Pancreas (tissue), 10 donors: ENCODE data around the gene ARL15. TPM values are rescaled to one million over a fixed set of nuclear protein-coding genes. Genes with fewer than 3 reads are reported as not detected.

ENCODE experiments used
- ATAC-seq, 4 donors: fragments of 200-7000 bp; cut with Tn5 transposase; one replicate each; pipeline versions ENCODE4 v1.8.0 to v1.9.1; 2020; ENCODE audit warnings: mild to moderate bottlenecking in 4 of 4, moderate library complexity in 4 of 4
- DNase-seq, 6 donors: peaks; one replicate each; pipeline ENCODE4 v3.0.0-alpha.2; 2020
- FAIRE-seq: peaks from 2 replicates; lab custom pipeline; 2012; peaks lifted over from hg19 to GRCh38; lab: Jason Lieb, UNC
- H3K27ac ChIP-seq, 4 donors: fragments of 200-600 bp; sonication (generic); 1 replicate in 3 of 4; 2 replicates in 1 of 4; pipeline versions ENCODE4 v1.5.0 to v1.8.0; 2020
- H3K27me3 ChIP-seq, 4 donors: fragments of 200-600 bp; one replicate each; pipeline ENCODE4 v1.8.0; 2021
- H3K36me3 ChIP-seq, 3 donors: fragments of 200-600 bp; sonication (generic) in 1 of 3; one replicate each; pipeline versions ENCODE4 v1.5.0 to v1.8.0; 2020 to 2021
- H3K4me1 ChIP-seq, 3 donors: fragments of 200-600 bp; one replicate each; pipeline ENCODE4 v1.8.0; 2021
- H3K4me3 ChIP-seq, 4 donors: fragments of 200-600 bp; sonication (generic) in 2 of 4; one replicate each; pipeline versions ENCODE4 v1.5.0 to v1.8.0; 2020 to 2021
- H3K9me3 ChIP-seq, 4 donors: fragments of 200-600 bp; one replicate each; pipeline ENCODE4 v1.8.0; 2021
- WGBS, 2 donors: extraction: QIAGEN DNeasy Blood & Tissue Kit; methylation state at CpG; one replicate each; pipeline ENCODE4 v1.1.7; 2013; 5-methylcytosine and 5-hydroxymethylcytosine counted together
- intact Hi-C, 3 donors: fragments of 100-400 bp; cut with DNase I; formaldehyde crosslinking; loops; one replicate each; pipeline versions ENCODE4 v1.11.1 to v1.14.2; 2022
- polyA plus RNA-seq, 2 donors: library from polyadenylated mRNA; stranded (reverse); fragments of 200-250 nt; gene quantifications; one replicate each; pipeline ENCODE4 v1.2.3, GENCODE V29; 2013
- total RNA-seq, 6 donors: library from RNA; stranded (reverse); fragmentation: NEBNext Ultra II Directional in 4 of 6; extraction: Animal tissue kit (Norgen Biotek cat#: 25700) in 4 of 6; gene quantifications; one replicate each; pipeline versions ENCODE4 v1.2.1 to v1.2.4, GENCODE V29; 2021 to 2023
- TF ChIP-seq, protein P1 (sequence below), 4 donors: fragments of 200-600 bp; sonication (generic) in 3 of 4; IDR thresholded peaks; one replicate each; pipeline versions ENCODE4 v1.5.0 to v1.8.0; 2021; ENCODE audit warnings: antibody characterized with exemption in 4 of 4
- donor health status: healthy with polysubstance abuse.
- donor health status: DM: no; HTN: no; CAD: no; lungs with moderate emphysema.
- donor health status: DM: no; HTN: no; CAD: no.
- donor health status: control.
- donor health status: control.
- donor health status: Bipolar disorder and iron deficiency.
- donor health status: DM: yes; HTN: yes; CAD: no.
- donor health status: DM: no; HTN: no; CAD: no.
- donor health status: DM: no; HTN: no; CAD: no.
- donor health status: DM: yes; HTN: yes; CAD: no.

The ARL15 gene
- total and polyA plus RNA-seq, 8 donors, result 3.9 to 14.0 (median 6.7) TPM

DNA sequence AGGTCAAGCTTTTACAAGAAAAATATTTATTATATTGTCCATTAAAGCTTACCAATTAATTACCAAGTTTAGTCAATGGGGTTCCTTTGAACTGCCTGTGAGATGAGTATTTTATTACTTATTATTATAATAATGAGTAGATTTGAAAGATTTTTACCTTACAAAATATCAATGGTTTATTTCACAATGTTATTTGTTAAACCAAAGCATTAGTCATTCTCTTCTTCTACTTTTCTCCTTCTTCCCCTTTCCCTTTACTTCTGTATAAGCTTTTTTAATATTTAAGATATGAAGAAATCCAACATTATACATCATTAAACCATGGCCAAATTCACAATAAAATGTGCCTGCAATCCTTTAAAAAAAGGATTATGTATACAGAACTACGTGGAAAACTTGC lies 369.5 kb downstream of the ARL15 start:
- Histone ChIP-seq H3K27me3 (no peaks in the 10 kb centered on the region), H3K4me3 (no peak overlapping the region), H3K36me3 (no peaks in the 10 kb centered on the region), H3K9me3 (no peaks in the 10 kb centered on the region), H3K27ac (no peak overlapping the region), H3K4me1 (no peaks in the 10 kb centered on the region)
- intact Hi-C loops, result no loop called here
- no peak for ATAC-seq
- no peak for DNase-seq
- WGBS, 2 donors, result 80 to 88% methylated on average over 1 of the region's 1 CpG
- no peak for FAIRE-seq
- TF ChIP-seq, protein P1, sequence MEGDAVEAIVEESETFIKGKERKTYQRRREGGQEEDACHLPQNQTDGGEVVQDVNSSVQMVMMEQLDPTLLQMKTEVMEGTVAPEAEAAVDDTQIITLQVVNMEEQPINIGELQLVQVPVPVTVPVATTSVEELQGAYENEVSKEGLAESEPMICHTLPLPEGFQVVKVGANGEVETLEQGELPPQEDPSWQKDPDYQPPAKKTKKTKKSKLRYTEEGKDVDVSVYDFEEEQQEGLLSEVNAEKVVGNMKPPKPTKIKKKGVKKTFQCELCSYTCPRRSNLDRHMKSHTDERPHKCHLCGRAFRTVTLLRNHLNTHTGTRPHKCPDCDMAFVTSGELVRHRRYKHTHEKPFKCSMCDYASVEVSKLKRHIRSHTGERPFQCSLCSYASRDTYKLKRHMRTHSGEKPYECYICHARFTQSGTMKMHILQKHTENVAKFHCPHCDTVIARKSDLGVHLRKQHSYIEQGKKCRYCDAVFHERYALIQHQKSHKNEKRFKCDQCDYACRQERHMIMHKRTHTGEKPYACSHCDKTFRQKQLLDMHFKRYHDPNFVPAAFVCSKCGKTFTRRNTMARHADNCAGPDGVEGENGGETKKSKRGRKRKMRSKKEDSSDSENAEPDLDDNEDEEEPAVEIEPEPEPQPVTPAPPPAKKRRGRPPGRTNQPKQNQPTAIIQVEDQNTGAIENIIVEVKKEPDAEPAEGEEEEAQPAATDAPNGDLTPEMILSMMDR (IDR thresholded peaks at IDR 0.05), result no peak

DNA sequence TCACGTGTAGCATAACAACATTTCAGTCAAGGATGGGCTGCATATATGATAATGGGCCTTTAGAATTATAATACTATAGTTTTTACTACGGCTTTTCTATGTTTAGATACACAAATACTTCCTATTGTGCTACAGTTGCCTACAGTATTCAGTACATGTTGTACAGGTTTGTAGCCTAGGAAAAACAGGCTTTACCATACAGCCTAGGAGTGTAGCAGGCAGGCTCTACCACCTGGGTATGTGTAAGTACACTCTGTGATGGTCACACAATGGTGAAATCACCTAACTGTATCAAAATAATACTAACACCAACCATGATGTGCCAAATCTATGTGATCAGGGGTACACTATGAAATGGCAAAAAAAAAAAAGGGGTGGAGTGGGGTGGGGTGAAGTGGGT lies 372.9 kb downstream of the ARL15 start:
- FAIRE-seq, result no peak
- no peak for ATAC-seq
- TF ChIP-seq, protein P1 (IDR thresholded peaks at IDR 0.05), result no peak
- Histone ChIP-seq H3K9me3 (no peaks in the 10 kb centered on the region), H3K27me3 (no peaks in the 10 kb centered on the region), H3K4me3 (no peak overlapping the region), H3K4me1 (no peaks in the 10 kb centered on the region), H3K36me3 (no peaks in the 10 kb centered on the region), H3K27ac (no peak overlapping the region)
- 87 to 90% methylated on average over 2 of the region's 2 CpGs for WGBS, 2 donors
- intact Hi-C loops, result no loop called here
- no peak for DNase-seq

DNA sequence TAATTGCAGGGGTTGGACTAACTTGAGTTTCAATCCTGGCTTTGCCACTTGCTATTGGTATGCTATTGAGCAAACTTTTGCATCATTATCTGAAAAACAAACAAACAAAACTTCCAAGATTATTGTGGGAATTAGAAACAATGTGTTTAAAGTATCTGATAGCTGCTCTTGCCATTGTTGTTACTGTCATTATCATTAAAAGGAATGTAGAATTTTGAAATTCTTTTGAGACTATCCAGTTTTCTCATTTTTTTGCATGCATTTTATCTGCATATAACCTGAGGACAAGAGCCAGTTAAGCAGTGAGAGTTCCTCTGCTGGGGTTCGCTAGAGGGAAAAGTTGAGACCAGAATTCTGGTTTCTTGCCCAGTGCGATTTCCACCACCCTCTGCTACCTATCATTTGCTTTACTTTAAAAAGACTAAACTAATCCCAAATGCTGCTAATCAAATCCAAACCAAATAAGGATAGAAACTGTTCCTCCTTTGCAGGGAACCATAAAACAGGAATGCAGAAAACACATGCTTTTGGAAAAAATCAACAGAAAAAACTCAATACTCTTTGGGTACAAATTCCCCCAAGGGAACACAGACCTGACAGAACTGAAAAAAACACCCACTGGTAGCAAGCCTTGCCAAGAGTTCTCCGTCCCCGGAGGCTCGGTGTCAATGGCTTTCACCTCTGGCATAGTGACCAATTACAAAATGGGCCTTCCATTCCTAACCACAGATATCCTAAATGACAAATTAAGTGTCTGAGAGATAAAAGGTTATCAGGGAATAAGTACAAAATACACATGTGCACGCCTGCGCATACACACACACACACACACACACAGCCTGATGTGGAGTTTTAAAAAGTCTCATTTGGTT lies 373.7 kb downstream of the ARL15 start:
- WGBS, 2 donors, result 75 to 78% methylated on average over 7 of the region's 7 CpGs
- intact Hi-C loops, result no loop called here
- FAIRE-seq, result no peak
- Histone ChIP-seq H3K27ac (no peak overlapping the region), H3K4me1 (no peaks in the 10 kb centered on the region), H3K36me3 (no peaks in the 10 kb centered on the region), H3K4me3 (no peak overlapping the region), H3K9me3 (no peaks in the 10 kb centered on the region), H3K27me3 (no peaks in the 10 kb centered on the region)
- ATAC-seq, result no peak
- no peak for DNase-seq
- TF ChIP-seq, protein P1 (IDR thresholded peaks at IDR 0.05), result no peak

DNA sequence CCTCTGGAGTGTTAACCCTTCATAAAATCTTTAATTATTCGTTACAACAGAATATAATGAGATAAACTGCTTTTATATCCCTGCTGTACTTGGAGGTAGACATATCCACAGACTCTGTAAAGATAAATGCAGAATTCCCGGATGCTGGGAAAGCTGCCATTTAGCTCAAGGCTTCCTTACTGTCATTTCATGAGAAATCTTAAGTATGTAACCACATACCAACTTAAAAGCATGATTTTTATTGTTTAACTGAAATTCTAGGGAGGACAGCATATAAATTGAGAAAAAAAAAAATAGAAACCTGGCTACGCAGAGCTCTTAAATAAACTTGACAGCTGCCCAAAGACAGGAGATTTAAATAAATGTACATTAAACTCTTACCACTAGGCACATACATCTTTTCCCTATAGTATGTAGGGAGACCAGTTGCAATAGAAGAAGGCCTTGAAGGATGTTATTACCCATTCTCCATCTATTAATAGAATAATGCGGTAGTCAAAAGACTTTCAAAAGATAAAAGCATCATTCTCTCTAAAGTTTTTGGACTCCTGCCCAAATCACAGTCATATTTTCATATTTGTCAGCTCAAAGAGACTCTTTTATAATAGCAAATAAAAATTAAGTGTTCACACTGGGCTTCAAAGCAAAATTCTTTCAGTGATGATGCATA lies 376.1 kb downstream of the ARL15 start:
- Histone ChIP-seq H3K27me3 (no peaks in the 10 kb centered on the region), H3K27ac (no peak overlapping the region), H3K36me3 (no peaks in the 10 kb centered on the region), H3K4me3 (no peak overlapping the region), H3K4me1 (no peaks in the 10 kb centered on the region), H3K9me3 (no peaks in the 10 kb centered on the region)
- WGBS, 2 donors, result 79 to 85% methylated on average over 4 of the region's 4 CpGs
- TF ChIP-seq, protein P1 (IDR thresholded peaks at IDR 0.05), result no peak
- intact Hi-C loops, result no loop called here
- no peak for DNase-seq
- no peak for ATAC-seq
- no peak for FAIRE-seq

DNA sequence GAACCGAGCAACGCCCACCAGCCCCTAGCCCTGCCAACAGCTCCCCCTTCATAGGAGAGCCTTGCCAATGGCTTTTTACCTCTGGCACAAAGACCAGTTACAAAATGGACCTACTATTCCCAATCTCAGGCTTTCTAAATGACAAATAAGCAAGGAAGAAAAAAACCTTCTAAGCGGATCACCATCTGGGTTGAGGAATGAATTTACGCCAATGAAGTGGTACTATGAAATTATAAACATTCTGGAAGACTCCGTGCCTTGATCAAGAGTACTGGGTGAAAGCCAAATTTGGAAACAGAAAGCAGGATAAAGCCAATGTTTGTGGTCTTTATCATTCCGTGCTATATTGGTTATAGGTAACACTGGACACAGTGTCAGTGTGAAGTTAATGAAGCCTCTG lies 378.0 kb downstream of the ARL15 start:
- Histone ChIP-seq H3K4me1 (no peaks in the 10 kb centered on the region), H3K36me3 (no peaks in the 10 kb centered on the region), H3K27ac (no peak overlapping the region), H3K9me3 (no peaks in the 10 kb centered on the region), H3K4me3 (no peak overlapping the region), H3K27me3 (no peaks in the 10 kb centered on the region)
- 96 to 98% methylated on average over 6 of the region's 6 CpGs for WGBS, 2 donors
- ATAC-seq (no peak), DNase-seq (no peak), FAIRE-seq (no peak)
- intact Hi-C loops, result no loop called here
- TF ChIP-seq, protein P1 (IDR thresholded peaks at IDR 0.05), result no peak
